BLaER1 (cell line): Measurements from ENCODE around the gene HSD3B2.

Experiments
- H3K27ac ChIP-seq: shearing (Covaris generic); formaldehyde crosslinking; 2 replicates; pipeline ENCODE4 v1.8.1; 2022
- H3K27me3 ChIP-seq: shearing (Covaris generic); formaldehyde crosslinking; 2 replicates; pipeline ENCODE4 v1.8.1; 2022
- H3K36me3 ChIP-seq: shearing (Covaris generic); formaldehyde crosslinking; 2 replicates; pipeline ENCODE4 v1.8.1; 2022
- H3K4me1 ChIP-seq: shearing (Covaris generic); formaldehyde crosslinking; 2 replicates; pipeline ENCODE4 v1.8.1; 2022
- H3K4me2 ChIP-seq: shearing (Covaris generic); formaldehyde crosslinking; 2 replicates; pipeline ENCODE4 v1.8.1; 2022
- H3K4me3 ChIP-seq: shearing (Covaris generic); formaldehyde crosslinking; 2 replicates; pipeline ENCODE4 v1.8.1; 2022
- H3K9ac ChIP-seq: shearing (Covaris generic); formaldehyde crosslinking; 2 replicates; pipeline ENCODE4 v1.8.1; 2022
- H3K9me3 ChIP-seq: shearing (Covaris generic); formaldehyde crosslinking; 2 replicates; pipeline ENCODE4 v1.8.1; 2022
- H4K20me1 ChIP-seq: shearing (Covaris generic); formaldehyde crosslinking; 2 replicates; pipeline ENCODE4 v1.8.1; 2022
- Cebpa-rat ChIP-seq: shearing (Covaris generic); IDR thresholded peaks from 2 replicates; pipeline ENCODE4 v1.8.1; 2022

HSD3B2 gene

GRCh38 chr1:119470958-119471357 is 56.0 kb downstream of the HSD3B2 start:
- Histone ChIP-seq H3K4me1 (no peaks in the 10 kb centered on the region), H3K27me3 (no peaks in the 10 kb centered on the region), H4K20me1 (no peaks in the 10 kb centered on the region), H3K4me2 (no peak overlapping the region), H3K9ac (no peak overlapping the region), H3K36me3 (no peaks in the 10 kb centered on the region), H3K27ac (no peak overlapping the region), H3K4me3 (no peak overlapping the region), H3K9me3 (no peaks in the 10 kb centered on the region)
- TF ChIP-seq Cebpa-rat, result no peak

- Histone ChIP-seq H3K4me3 (no peak overlapping the region), H3K36me3 (no peaks in the 10 kb centered on the region), H3K27me3 (no peaks in the 10 kb centered on the region), H3K27ac (no peak overlapping the region), H3K4me1 (no peaks in the 10 kb centered on the region), H3K4me2 (no peak overlapping the region), H3K9ac (no peak overlapping the region), H3K9me3 (no peaks in the 10 kb centered on the region), H4K20me1 (no peaks in the 10 kb centered on the region)
- TF ChIP-seq Cebpa-rat, result no peak
Observed at GRCh38 chr1:119471566-119471965, 56.6 kb downstream of the HSD3B2 start.

GRCh38 chr1:119472080-119472818 is 57.3 kb downstream of the HSD3B2 start:
- TF ChIP-seq Cebpa-rat, result no peak
- no peak overlapping the region for H3K9ac ChIP-seq
- no peaks in the 10 kb centered on the region for H4K20me1 ChIP-seq
- H3K9me3 ChIP-seq, result no peaks in the 10 kb centered on the region
- no peak overlapping the region for H3K4me2 ChIP-seq
- no peak overlapping the region for H3K27ac ChIP-seq
- no peaks in the 10 kb centered on the region for H3K4me1 ChIP-seq
- no peaks in the 10 kb centered on the region for H3K27me3 ChIP-seq
- H3K4me3 ChIP-seq, result no peak overlapping the region
- no peaks in the 10 kb centered on the region for H3K36me3 ChIP-seq
